ENCODE data around the gene CREB3L1. TPM values are rescaled to one million over a fixed set of nuclear protein-coding genes. Genes with fewer than 3 reads are reported as not detected.

CREB3L1 gene
- total RNA-seq, 1 experiment from 2014 or later = 3.3 TPM

DNA sequence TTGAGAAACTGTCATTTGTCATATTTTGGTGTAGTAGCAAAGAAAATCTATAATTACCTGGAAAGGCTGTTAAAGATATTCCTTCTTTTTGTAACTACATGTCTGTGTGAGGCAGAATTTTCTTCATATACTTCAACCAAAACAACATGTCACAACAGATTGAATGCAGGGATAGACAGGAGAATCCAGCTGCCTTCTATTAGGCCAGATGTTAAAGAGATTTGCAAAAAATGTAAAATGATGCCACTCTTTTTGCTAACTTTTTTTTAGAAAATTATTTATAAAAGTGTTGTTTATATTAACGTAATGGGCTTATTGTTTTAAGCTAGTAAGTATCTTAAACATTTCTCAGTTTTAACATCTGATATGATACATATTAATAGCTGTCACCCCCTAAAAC lies 82.5 kb downstream of the CREB3L1 start:
- no peak overlapping the region for H3K9ac ChIP-seq (ENCODE audit: extremely low read depth, insufficient read length, low read length)
- TF ChIP-seq, protein P1, sequence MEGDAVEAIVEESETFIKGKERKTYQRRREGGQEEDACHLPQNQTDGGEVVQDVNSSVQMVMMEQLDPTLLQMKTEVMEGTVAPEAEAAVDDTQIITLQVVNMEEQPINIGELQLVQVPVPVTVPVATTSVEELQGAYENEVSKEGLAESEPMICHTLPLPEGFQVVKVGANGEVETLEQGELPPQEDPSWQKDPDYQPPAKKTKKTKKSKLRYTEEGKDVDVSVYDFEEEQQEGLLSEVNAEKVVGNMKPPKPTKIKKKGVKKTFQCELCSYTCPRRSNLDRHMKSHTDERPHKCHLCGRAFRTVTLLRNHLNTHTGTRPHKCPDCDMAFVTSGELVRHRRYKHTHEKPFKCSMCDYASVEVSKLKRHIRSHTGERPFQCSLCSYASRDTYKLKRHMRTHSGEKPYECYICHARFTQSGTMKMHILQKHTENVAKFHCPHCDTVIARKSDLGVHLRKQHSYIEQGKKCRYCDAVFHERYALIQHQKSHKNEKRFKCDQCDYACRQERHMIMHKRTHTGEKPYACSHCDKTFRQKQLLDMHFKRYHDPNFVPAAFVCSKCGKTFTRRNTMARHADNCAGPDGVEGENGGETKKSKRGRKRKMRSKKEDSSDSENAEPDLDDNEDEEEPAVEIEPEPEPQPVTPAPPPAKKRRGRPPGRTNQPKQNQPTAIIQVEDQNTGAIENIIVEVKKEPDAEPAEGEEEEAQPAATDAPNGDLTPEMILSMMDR (conservative IDR thresholded peaks at IDR 0.05) = no peak
- H3K4me1 ChIP-seq (ENCODE audit: insufficient read depth, low read length) = no peaks in the 10 kb centered on the region; the same call in 1 of the 2 replicates
- no peak for DNase-seq
- no CpG with 5 or more reads among the region's 1 CpG for WGBS (ENCODE audit: extremely low coverage, insufficient read length, low lambda C conversion rate)
- no peak overlapping the region for H2BK5ac ChIP-seq (ENCODE audit: insufficient read length, low read length)
- H3K56ac ChIP-seq (ENCODE audit: insufficient read length, low read depth, low read length) = no peak overlapping the region
- Mint-ChIP-seq H3K36me3 (ENCODE audit: insufficient read depth in 1 of 3, low read depth in 3 of 3) (peaks cover 0 to 9% (median 2%) of the 10 kb centered on the region in 3 experiments; a peak in 4 of 7 replicates), H3K27me3 (ENCODE audit: low read depth) (no peaks in the 10 kb centered on the region), H3K4me3 (no peak overlapping the region), H3K27ac (no peak overlapping the region), H3K4me1 (peaks cover 40 to 51% of the 10 kb centered on the region in 2 experiments), H3K9me3 (no peaks in the 10 kb centered on the region)
- no peaks in the 10 kb centered on the region for H3K9me3 ChIP-seq (ENCODE audit: control insufficient read depth, low read depth, low read length)
- H2BK120ac ChIP-seq (ENCODE audit: low read depth, low read length, poor library complexity, severe bottlenecking) = no peak overlapping the region
- no peaks in the 10 kb centered on the region; the same call in 1 of the 2 replicates for H3K79me2 ChIP-seq (ENCODE audit: insufficient read depth, low read length)
- H3K4me2 ChIP-seq (ENCODE audit: insufficient read depth, insufficient read length, low read length) = no peak overlapping the region
- H2AK5ac ChIP-seq (ENCODE audit: insufficient read length, low read length) = no peak overlapping the region
- no peak overlapping the region for H3K23ac ChIP-seq (ENCODE audit: insufficient read length, low read depth, low read length)
- no peaks in the 10 kb centered on the region for H3K23me2 ChIP-seq (ENCODE audit: insufficient read length, low read depth, low read length, poor library complexity, severe bottlenecking)
- no peak overlapping the region for H3K27ac ChIP-seq (ENCODE audit: insufficient read length, low read depth, low read length)
- no peak overlapping the region for H2BK12ac ChIP-seq (ENCODE audit: insufficient read length, low read depth, low read length)
- H2AFZ ChIP-seq (ENCODE audit: low read length) = no peak overlapping the region
- H2BK20ac ChIP-seq (ENCODE audit: low read depth, low read length, poor library complexity, severe bottlenecking) = no peak overlapping the region
- H2BK15ac ChIP-seq (ENCODE audit: low read depth, low read length) = no peak overlapping the region
- no peak overlapping the region for H3K14ac ChIP-seq (ENCODE audit: insufficient read depth, low read length)
- H3K4ac ChIP-seq (ENCODE audit: low read depth, low read length) = no peak overlapping the region
- H4K8ac ChIP-seq (replicated peaks; ENCODE audit: insufficient read length, low read depth, low read length) = no peak overlapping the region
- H4K5ac ChIP-seq (ENCODE audit: insufficient read length, low read depth, low read length) = no peak overlapping the region
- H4K20me1 ChIP-seq (ENCODE audit: control insufficient read depth, insufficient read depth, insufficient read length) = no peaks in the 10 kb centered on the region
- H3T11ph ChIP-seq (ENCODE audit: low read length) = no peak overlapping the region
- H3K18ac ChIP-seq (ENCODE audit: insufficient read length, low read depth, low read length) = no peak overlapping the region
- H3K27me3 ChIP-seq (ENCODE audit: insufficient read depth, low read length) = no peaks in the 10 kb centered on the region
- H4K91ac ChIP-seq (ENCODE audit: insufficient read length, low read depth, low read length) = no peak overlapping the region
- peaks cover 2% of the 10 kb centered on the region for H3K79me1 ChIP-seq (ENCODE audit: insufficient read depth, low read depth, low read length, poor library complexity, severe bottlenecking)
